Measurements from ENCODE around the gene OGA.
A peak's percentile ranks its signal among the peaks of the same experiment; 100 is the strongest.

Gene OGA

DNA sequence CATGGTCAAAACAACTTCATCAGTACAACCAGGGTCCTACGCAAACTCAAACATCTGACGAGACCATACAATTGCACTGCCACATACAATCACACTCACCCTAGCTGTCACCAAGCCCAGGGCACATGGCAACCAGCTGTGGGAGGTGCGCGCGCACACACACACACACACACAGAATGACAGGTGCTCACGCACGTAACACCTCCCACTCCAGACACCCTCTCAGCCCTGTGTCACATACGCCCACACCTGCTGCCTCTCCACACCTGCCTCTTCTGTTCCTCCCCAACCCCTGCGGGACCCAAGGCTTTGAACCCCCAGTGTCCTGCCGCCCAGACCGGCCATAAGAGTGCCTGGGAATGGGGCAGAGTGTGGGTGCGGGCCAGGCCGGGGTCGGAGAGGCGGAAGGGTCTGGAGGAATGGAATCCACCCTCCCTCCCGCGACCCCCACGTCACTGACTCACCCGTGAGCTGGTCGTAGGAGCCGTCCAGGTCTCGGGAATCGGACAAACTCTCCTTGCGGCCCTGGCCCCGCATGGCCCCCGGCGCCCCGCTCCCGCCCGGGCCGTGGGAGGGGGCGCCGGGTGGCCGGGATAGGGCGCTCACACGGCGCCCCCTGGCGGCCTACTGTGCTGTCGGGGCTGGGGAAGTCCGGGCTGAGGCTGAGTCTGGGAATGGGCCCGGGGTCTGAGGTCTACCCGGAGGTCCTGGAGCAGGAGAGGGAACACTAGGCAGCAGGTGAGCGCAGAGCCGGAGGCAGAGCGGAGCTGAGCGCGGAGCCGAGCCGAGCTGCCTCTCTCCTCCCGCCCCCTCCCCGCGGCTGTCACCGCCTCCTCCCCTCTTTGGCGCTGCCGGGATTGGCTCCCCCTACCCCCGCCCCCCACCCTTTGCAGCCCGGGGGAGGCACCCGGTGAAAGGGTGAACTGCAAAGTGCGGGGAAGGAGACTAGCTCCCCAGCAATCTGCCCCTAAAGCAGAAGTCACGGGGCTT is 25.1 kb upstream of the OGA start, which contains the start of gene KCNIP2 (continued):
- TF ChIP-seq BACH2 (CRISPR knock-in tag; IDR thresholded peaks at IDR 0.05; ENCODE audit: borderline replicate concordance) (no peak), ZNF565 (CRISPR knock-in tag; conservative IDR thresholded peaks at IDR 0.05; ENCODE audit: low read depth) (no peak), ARNTL (CRISPR knock-in tag; IDR thresholded peaks at IDR 0.05; ENCODE audit: borderline replicate concordance, low read depth) (no peak)
- TF ChIP-seq, protein P1, sequence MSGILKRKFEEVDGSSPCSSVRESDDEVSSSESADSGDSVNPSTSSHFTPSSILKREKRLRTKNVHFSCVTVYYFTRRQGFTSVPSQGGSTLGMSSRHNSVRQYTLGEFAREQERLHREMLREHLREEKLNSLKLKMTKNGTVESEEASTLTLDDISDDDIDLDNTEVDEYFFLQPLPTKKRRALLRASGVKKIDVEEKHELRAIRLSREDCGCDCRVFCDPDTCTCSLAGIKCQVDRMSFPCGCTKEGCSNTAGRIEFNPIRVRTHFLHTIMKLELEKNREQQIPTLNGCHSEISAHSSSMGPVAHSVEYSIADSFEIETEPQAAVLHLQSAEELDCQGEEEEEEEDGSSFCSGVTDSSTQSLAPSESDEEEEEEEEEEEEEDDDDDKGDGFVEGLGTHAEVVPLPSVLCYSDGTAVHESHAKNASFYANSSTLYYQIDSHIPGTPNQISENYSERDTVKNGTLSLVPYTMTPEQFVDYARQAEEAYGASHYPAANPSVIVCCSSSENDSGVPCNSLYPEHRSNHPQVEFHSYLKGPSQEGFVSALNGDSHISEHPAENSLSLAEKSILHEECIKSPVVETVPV (CRISPR knock-in tag; IDR thresholded peaks at IDR 0.05): no peak

DNA sequence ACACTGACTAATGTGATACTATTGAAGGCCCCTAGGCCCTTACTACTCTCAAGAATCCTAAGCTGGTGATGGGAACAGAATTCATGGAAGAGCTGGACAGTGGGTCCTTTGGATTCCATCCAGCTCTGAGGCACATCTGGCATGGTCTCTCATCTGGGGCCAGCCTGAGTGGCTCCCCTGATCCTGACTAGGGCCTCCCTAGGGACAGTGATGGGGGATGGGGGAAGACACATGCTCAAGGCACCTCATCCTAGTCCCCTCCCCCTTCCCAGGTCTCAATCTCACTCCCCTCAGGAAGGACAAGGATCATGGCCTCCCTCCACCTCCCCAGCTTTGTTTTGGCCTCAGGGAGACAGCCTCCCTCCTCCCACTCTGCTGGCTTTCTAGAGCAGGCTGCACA is 23.6 kb upstream of the OGA start:
- no peak for ATAC-seq
- TF ChIP-seq ESRRG (CRISPR knock-in tag; IDR thresholded peaks at IDR 0.05): no peak
- no peak for TF ChIP-seq TOX (CRISPR knock-in tag; IDR thresholded peaks at IDR 0.05; ENCODE audit: borderline replicate concordance)
- TF ChIP-seq ARNTL (CRISPR knock-in tag; IDR thresholded peaks at IDR 0.05; ENCODE audit: borderline replicate concordance, low read depth): no peak
- no peak for TF ChIP-seq PPARA (CRISPR knock-in tag; IDR thresholded peaks at IDR 0.05; ENCODE audit: borderline replicate concordance)
- TF ChIP-seq, protein P2, sequence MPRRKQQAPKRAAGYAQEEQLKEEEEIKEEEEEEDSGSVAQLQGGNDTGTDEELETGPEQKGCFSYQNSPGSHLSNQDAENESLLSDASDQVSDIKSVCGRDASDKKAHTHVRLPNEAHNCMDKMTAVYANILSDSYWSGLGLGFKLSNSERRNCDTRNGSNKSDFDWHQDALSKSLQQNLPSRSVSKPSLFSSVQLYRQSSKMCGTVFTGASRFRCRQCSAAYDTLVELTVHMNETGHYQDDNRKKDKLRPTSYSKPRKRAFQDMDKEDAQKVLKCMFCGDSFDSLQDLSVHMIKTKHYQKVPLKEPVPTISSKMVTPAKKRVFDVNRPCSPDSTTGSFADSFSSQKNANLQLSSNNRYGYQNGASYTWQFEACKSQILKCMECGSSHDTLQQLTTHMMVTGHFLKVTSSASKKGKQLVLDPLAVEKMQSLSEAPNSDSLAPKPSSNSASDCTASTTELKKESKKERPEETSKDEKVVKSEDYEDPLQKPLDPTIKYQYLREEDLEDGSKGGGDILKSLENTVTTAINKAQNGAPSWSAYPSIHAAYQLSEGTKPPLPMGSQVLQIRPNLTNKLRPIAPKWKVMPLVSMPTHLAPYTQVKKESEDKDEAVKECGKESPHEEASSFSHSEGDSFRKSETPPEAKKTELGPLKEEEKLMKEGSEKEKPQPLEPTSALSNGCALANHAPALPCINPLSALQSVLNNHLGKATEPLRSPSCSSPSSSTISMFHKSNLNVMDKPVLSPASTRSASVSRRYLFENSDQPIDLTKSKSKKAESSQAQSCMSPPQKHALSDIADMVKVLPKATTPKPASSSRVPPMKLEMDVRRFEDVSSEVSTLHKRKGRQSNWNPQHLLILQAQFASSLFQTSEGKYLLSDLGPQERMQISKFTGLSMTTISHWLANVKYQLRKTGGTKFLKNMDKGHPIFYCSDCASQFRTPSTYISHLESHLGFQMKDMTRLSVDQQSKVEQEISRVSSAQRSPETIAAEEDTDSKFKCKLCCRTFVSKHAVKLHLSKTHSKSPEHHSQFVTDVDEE (CRISPR knock-in tag; IDR thresholded peaks at IDR 0.05): no peak
- TF ChIP-seq SNAI2 (CRISPR knock-in tag; IDR thresholded peaks at IDR 0.05): no peak
- TF ChIP-seq BACH2 (CRISPR knock-in tag; IDR thresholded peaks at IDR 0.05; ENCODE audit: borderline replicate concordance): no peak
- no peak for TF ChIP-seq CSDC2 (CRISPR knock-in tag; IDR thresholded peaks at IDR 0.05)
- no peak for TF ChIP-seq ZFP30 (CRISPR knock-in tag; IDR thresholded peaks at IDR 0.05)
- no peak for TF ChIP-seq ZNF70 (CRISPR knock-in tag; IDR thresholded peaks at IDR 0.05)
- no peak for TF ChIP-seq ZNF8 (CRISPR knock-in tag; IDR thresholded peaks at IDR 0.05)
- TF ChIP-seq, protein P3, sequence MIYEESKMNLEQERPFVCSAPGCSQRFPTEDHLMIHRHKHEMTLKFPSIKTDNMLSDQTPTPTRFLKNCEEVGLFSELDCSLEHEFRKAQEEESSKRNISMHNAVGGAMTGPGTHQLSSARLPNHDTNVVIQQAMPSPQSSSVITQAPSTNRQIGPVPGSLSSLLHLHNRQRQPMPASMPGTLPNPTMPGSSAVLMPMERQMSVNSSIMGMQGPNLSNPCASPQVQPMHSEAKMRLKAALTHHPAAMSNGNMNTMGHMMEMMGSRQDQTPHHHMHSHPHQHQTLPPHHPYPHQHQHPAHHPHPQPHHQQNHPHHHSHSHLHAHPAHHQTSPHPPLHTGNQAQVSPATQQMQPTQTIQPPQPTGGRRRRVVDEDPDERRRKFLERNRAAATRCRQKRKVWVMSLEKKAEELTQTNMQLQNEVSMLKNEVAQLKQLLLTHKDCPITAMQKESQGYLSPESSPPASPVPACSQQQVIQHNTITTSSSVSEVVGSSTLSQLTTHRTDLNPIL (CRISPR knock-in tag; IDR thresholded peaks at IDR 0.05; ENCODE audit: low read depth): no peak
- no peak for TF ChIP-seq ZNF565 (CRISPR knock-in tag; conservative IDR thresholded peaks at IDR 0.05; ENCODE audit: low read depth)
- TF ChIP-seq, protein P4, sequence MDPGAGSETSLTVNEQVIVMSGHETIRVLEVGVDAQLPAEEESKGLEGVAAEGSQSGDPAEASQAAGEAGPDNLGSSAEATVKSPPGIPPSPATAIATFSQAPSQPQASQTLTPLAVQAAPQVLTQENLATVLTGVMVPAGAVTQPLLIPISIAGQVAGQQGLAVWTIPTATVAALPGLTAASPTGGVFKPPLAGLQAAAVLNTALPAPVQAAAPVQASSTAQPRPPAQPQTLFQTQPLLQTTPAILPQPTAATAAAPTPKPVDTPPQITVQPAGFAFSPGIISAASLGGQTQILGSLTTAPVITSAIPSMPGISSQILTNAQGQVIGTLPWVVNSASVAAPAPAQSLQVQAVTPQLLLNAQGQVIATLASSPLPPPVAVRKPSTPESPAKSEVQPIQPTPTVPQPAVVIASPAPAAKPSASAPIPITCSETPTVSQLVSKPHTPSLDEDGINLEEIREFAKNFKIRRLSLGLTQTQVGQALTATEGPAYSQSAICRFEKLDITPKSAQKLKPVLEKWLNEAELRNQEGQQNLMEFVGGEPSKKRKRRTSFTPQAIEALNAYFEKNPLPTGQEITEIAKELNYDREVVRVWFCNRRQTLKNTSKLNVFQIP (CRISPR knock-in tag; IDR thresholded peaks at IDR 0.05; ENCODE audit: borderline replicate concordance, low read depth): no peak
- no peak for TF ChIP-seq TCF4 (CRISPR knock-in tag; IDR thresholded peaks at IDR 0.05; ENCODE audit: borderline replicate concordance)

DNA sequence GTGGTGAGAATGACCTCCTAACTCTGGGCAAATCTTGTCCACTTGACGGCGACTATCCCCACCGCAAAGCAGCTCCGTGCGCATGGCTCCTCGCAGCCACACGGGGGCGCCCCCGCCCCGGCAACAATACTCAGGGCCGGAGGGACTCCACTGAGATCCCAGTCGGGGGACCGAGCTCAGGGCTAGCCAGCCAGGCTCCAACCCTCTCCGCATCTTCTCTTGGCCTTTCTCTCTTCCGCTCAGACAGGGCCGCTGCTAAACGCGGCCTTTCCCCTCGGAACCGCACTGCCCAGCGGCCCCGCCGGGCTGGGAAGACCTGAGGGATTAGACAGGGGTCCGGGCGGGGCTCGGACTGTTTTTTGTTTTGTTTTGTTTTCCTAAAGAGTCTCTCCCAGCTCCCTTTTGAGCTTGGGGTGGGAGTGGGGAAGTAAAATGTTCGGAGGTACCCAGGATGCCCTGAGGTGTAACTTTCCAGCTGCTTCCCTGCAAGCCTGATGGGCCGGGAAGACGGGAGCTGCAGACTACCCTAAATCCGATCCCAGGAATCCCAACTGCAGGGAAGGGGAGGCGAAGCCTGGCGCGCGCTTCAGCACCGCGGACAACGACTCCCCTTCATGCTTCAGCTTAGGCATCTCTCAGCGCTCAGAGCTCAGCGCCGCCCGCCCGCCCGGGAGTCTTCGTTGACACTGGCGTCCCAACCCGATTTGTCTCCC is 22.7 kb upstream of the OGA start:
- peak; percentile 88 for ATAC-seq
- TF ChIP-seq BACH2 (CRISPR knock-in tag; IDR thresholded peaks at IDR 0.05; ENCODE audit: borderline replicate concordance) (no peak), ESRRG (CRISPR knock-in tag; IDR thresholded peaks at IDR 0.05) (no peak), PPARA (CRISPR knock-in tag; IDR thresholded peaks at IDR 0.05; ENCODE audit: borderline replicate concordance) (no peak), RARB (CRISPR knock-in tag; IDR thresholded peaks at IDR 0.05) (no peak), ARNTL (CRISPR knock-in tag; IDR thresholded peaks at IDR 0.05; ENCODE audit: borderline replicate concordance, low read depth) (no peak), ISL1 (CRISPR knock-in tag; IDR thresholded peaks at IDR 0.05) (no peak), ZNF70 (CRISPR knock-in tag; IDR thresholded peaks at IDR 0.05) (no peak), ZNF565 (CRISPR knock-in tag; conservative IDR thresholded peaks at IDR 0.05; ENCODE audit: low read depth) (no peak)
- TF ChIP-seq, protein P1 (CRISPR knock-in tag; IDR thresholded peaks at IDR 0.05): no peak
- TF ChIP-seq, protein P4 (CRISPR knock-in tag; IDR thresholded peaks at IDR 0.05; ENCODE audit: borderline replicate concordance, low read depth): no peak
- TF ChIP-seq, protein P5, sequence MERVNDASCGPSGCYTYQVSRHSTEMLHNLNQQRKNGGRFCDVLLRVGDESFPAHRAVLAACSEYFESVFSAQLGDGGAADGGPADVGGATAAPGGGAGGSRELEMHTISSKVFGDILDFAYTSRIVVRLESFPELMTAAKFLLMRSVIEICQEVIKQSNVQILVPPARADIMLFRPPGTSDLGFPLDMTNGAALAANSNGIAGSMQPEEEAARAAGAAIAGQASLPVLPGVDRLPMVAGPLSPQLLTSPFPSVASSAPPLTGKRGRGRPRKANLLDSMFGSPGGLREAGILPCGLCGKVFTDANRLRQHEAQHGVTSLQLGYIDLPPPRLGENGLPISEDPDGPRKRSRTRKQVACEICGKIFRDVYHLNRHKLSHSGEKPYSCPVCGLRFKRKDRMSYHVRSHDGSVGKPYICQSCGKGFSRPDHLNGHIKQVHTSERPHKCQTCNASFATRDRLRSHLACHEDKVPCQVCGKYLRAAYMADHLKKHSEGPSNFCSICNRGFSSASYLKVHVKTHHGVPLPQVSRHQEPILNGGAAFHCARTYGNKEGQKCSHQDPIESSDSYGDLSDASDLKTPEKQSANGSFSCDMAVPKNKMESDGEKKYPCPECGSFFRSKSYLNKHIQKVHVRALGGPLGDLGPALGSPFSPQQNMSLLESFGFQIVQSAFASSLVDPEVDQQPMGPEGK (CRISPR knock-in tag; IDR thresholded peaks at IDR 0.05; ENCODE audit: borderline replicate concordance): no peak
- TF ChIP-seq, protein P3 (CRISPR knock-in tag; IDR thresholded peaks at IDR 0.05; ENCODE audit: low read depth): no peak
